ENCODE measurements around the gene CST3. TPM values are rescaled to one million over a fixed set of nuclear protein-coding genes. Genes with fewer than 3 reads are reported as not detected.

CST3 gene
- total RNA-seq, 1 donor from 2014 or later, result 50.1 TPM

- H3K27ac ChIP-seq (ENCODE audit: low read depth, low read length), result peak overlapping the region; percentile 49
- peak overlapping the region in 2 of 3 donors; percentile 15 to 47 for H3K9ac ChIP-seq (ENCODE audit: low read depth in 1 of 3, low read length in 3 of 3)
- no peaks in the 10 kb centered on the region for H3K27me3 ChIP-seq (ENCODE audit: control insufficient read depth in 3 of 3, insufficient read depth in 3 of 3, low read length in 3 of 3)
- H3K36me3 ChIP-seq (ENCODE audit: control insufficient read depth in 3 of 3, insufficient read depth in 3 of 3, low read length in 3 of 3), result no peaks in the 10 kb centered on the region
- peaks cover 24 to 40% (median 33%) of the 10 kb centered on the region in 3 donors for H3K4me1 ChIP-seq (ENCODE audit: control insufficient read depth in 3 of 3, insufficient read depth in 3 of 3, low read length in 3 of 3)
- H3K9me3 ChIP-seq (ENCODE audit: control insufficient read depth in 3 of 3, low read length in 3 of 3), result no peaks in the 10 kb centered on the region
- H3K4me3 ChIP-seq (ENCODE audit: low read length in 3 of 3), result no peak overlapping the region
Observed at GRCh38 chr20:23655491-23656211, 17.9 kb upstream of the CST3 start.

DNA sequence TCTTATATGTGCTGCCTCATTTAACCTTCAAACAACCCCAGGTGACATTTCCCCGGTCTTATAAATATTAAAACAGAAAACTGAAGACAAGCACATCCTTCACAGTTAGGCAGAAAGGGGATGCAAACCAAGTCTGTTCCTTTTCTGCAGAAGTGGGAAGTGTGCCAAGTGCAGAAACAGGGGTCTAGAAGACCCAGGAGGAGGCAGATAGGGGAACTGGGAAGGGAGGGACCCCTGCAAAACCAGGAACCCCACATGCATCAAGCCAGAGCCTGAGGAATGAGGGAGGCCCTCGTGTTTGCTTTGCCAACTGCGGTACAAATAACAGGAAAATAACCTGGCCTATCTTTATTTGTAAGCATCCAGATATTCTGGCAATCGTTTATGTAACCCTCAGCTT lies 17.0 kb upstream of the CST3 start:
- Histone ChIP-seq H3K9me3 (ENCODE audit: control insufficient read depth in 3 of 3, low read length in 3 of 3) (no peaks in the 10 kb centered on the region), H3K4me3 (ENCODE audit: low read length in 3 of 3) (no peak overlapping the region), H3K9ac (ENCODE audit: low read depth in 1 of 3, low read length in 3 of 3) (no peak overlapping the region), H3K36me3 (ENCODE audit: control insufficient read depth in 3 of 3, insufficient read depth in 3 of 3, low read length in 3 of 3) (no peaks in the 10 kb centered on the region), H3K27ac (ENCODE audit: low read depth, low read length) (no peak overlapping the region), H3K4me1 (ENCODE audit: control insufficient read depth in 3 of 3, insufficient read depth in 3 of 3, low read length in 3 of 3) (peaks cover 16 to 32% (median 23%) of the 10 kb centered on the region in 3 donors), H3K27me3 (ENCODE audit: control insufficient read depth in 3 of 3, insufficient read depth in 3 of 3, low read length in 3 of 3) (no peaks in the 10 kb centered on the region)

DNA sequence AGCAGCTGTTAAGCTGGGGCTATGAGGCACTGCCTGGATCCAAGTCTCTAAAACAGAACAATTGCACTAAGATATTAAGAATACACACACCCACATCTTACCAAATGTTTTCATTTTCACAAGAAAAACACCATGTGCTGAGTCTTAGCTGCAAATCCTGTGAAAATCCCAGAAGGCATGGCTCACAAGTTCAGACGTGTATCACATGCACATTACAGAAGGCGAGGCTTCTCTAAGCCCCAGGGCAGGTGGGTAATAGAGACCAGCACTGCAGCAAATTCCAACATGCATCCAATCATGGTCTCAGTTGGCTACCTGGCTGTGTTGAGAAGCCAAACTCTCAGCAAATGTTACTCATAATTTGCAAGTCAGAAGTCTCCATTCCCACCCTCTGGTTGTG lies 16.2 kb upstream of the CST3 start:
- Histone ChIP-seq H3K9ac (ENCODE audit: low read depth in 1 of 3, low read length in 3 of 3) (no peak overlapping the region), H3K27ac (ENCODE audit: low read depth, low read length) (no peak overlapping the region), H3K36me3 (ENCODE audit: control insufficient read depth in 3 of 3, insufficient read depth in 3 of 3, low read length in 3 of 3) (no peaks in the 10 kb centered on the region), H3K9me3 (ENCODE audit: control insufficient read depth in 3 of 3, low read length in 3 of 3) (no peaks in the 10 kb centered on the region), H3K4me3 (ENCODE audit: low read length in 3 of 3) (no peak overlapping the region), H3K27me3 (ENCODE audit: control insufficient read depth in 3 of 3, insufficient read depth in 3 of 3, low read length in 3 of 3) (no peaks in the 10 kb centered on the region), H3K4me1 (ENCODE audit: control insufficient read depth in 3 of 3, insufficient read depth in 3 of 3, low read length in 3 of 3) (peaks cover 12 to 28% (median 19%) of the 10 kb centered on the region in 3 donors)

GRCh38 chr20:23653400-23653938 lies 15.7 kb upstream of the CST3 start:
- Histone ChIP-seq H3K27me3 (ENCODE audit: control insufficient read depth in 3 of 3, insufficient read depth in 3 of 3, low read length in 3 of 3) (no peaks in the 10 kb centered on the region), H3K36me3 (ENCODE audit: control insufficient read depth in 3 of 3, insufficient read depth in 3 of 3, low read length in 3 of 3) (no peaks in the 10 kb centered on the region), H3K9me3 (ENCODE audit: control insufficient read depth in 3 of 3, low read length in 3 of 3) (no peaks in the 10 kb centered on the region), H3K4me3 (ENCODE audit: low read length in 3 of 3) (no peak overlapping the region), H3K27ac (ENCODE audit: low read depth, low read length) (no peak overlapping the region), H3K4me1 (ENCODE audit: control insufficient read depth in 3 of 3, insufficient read depth in 3 of 3, low read length in 3 of 3) (peaks cover 12 to 28% (median 19%) of the 10 kb centered on the region in 3 donors), H3K9ac (ENCODE audit: low read depth in 1 of 3, low read length in 3 of 3) (no peak overlapping the region)

DNA sequence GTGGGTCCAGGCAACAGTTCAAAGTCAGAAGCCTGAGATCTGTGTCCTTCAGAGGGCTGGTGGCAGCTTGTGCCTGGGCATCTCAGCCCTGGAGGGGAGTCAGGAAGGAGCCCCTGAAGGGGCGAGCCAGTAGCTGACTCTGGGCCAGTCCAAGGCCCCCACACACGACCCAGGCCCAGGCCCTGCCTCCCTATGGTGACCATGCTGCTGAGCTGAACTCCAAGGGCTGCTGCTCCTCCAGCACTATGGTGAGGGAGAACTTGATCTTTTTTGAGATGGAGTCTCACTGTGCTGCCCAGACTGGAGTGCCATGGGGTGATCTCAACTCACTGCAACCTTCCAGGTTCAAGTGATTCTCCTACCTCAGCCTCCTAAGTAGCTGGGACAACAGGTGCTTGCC lies 15.2 kb upstream of the CST3 start:
- Histone ChIP-seq H3K36me3 (ENCODE audit: control insufficient read depth in 3 of 3, insufficient read depth in 3 of 3, low read length in 3 of 3) (no peaks in the 10 kb centered on the region), H3K9ac (ENCODE audit: low read depth in 1 of 3, low read length in 3 of 3) (no peak overlapping the region), H3K27ac (ENCODE audit: low read depth, low read length) (no peak overlapping the region), H3K4me1 (ENCODE audit: control insufficient read depth in 3 of 3, insufficient read depth in 3 of 3, low read length in 3 of 3) (peaks cover 6 to 28% (median 19%) of the 10 kb centered on the region in 3 donors), H3K9me3 (ENCODE audit: control insufficient read depth in 3 of 3, low read length in 3 of 3) (no peaks in the 10 kb centered on the region), H3K4me3 (ENCODE audit: low read length in 3 of 3) (no peak overlapping the region), H3K27me3 (ENCODE audit: control insufficient read depth in 3 of 3, insufficient read depth in 3 of 3, low read length in 3 of 3) (no peaks in the 10 kb centered on the region)

DNA sequence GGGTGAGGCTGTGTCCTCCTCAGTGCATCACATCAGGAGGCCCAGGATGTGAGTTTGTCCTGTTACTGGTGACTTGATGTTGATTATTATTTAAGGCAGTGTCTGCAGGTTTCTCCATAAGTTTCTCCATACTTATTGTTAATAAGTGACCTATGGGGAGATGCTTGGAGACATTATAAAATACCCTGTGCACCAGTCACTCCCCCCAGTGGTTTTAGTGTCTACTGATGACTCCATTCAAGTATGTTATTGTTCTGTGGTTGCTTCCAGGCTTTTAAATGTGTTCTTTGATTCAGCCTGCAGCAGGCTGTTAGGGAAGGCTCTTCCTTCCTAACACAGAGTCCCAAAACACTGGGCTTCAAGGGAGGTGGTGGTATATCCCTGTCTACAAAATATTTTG lies 14.6 kb upstream of the CST3 start:
- H3K27ac ChIP-seq (ENCODE audit: low read depth, low read length), result no peak overlapping the region

DNA sequence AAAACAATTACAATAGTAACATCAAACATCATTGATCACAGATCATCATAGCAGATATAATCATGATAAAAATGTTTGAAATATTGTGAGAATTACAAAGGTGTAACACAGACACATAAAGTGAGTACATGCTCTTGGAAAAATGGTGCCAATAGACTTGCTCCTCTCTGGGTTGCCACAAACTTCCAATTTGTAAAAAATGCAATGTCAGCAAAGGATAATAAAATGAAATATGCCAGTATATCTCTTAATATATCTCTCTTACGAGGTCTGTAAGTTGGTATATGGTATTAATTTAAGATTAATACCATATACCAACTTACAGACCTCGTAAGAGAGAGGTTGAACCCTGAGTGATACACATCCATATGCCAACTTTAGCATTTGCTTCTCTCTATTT lies 13.4 kb upstream of the CST3 start:
- Histone ChIP-seq H3K9ac (ENCODE audit: low read depth in 1 of 3, low read length in 3 of 3) (no peak overlapping the region), H3K4me3 (ENCODE audit: low read length in 3 of 3) (no peak overlapping the region), H3K27ac (ENCODE audit: low read depth, low read length) (no peak overlapping the region), H3K36me3 (ENCODE audit: control insufficient read depth in 3 of 3, insufficient read depth in 3 of 3, low read length in 3 of 3) (no peaks in the 10 kb centered on the region), H3K4me1 (ENCODE audit: control insufficient read depth in 3 of 3, insufficient read depth in 3 of 3, low read length in 3 of 3) (peaks cover under 1 to 23% (median 18%) of the 10 kb centered on the region in 3 donors), H3K27me3 (ENCODE audit: control insufficient read depth in 3 of 3, insufficient read depth in 3 of 3, low read length in 3 of 3) (no peaks in the 10 kb centered on the region), H3K9me3 (ENCODE audit: control insufficient read depth in 3 of 3, low read length in 3 of 3) (no peaks in the 10 kb centered on the region)

More for the DNA sequence above, 14.6 kb upstream of the CST3 start:
- H3K27me3 ChIP-seq (ENCODE audit: control insufficient read depth in 3 of 3, insufficient read depth in 3 of 3, low read length in 3 of 3), result no peaks in the 10 kb centered on the region
- no peak overlapping the region for H3K9ac ChIP-seq (ENCODE audit: low read depth in 1 of 3, low read length in 3 of 3)
- H3K9me3 ChIP-seq (ENCODE audit: control insufficient read depth in 3 of 3, low read length in 3 of 3), result no peaks in the 10 kb centered on the region
- no peaks in the 10 kb centered on the region for H3K36me3 ChIP-seq (ENCODE audit: control insufficient read depth in 3 of 3, insufficient read depth in 3 of 3, low read length in 3 of 3)
- no peak overlapping the region for H3K4me3 ChIP-seq (ENCODE audit: low read length in 3 of 3)
- peaks cover 4 to 26% (median 19%) of the 10 kb centered on the region in 3 donors for H3K4me1 ChIP-seq (ENCODE audit: control insufficient read depth in 3 of 3, insufficient read depth in 3 of 3, low read length in 3 of 3)

DNA sequence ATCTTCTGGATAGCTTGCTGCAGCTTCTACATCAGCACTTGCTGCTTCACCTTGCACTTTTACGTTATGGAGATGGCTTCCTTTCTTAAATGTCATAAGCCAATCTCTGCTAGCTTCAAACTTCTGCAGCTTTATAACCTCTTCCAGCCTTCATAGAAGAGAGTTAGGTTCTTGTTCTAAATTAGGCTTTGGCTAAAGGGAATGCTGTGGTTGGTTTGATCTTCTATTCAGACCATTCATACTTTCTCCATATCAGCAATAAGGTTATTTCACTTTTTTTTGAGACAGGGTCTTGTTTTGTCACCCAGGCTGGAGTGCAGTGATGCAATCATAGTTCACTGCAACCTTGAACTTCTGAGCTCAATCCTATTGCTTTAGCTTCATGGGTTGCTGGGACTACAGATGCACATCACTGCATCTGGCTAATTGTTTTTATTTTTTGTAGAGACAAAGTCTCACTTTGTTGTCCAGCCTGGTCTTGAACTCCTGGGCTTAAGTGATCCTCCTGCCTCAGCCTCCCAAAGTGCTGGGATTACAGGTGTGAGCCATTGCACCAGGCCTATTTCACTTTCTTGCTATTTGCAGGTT lies 12.2 kb upstream of the CST3 start:
- H3K27ac ChIP-seq (ENCODE audit: low read depth, low read length), result no peak overlapping the region
- H3K27me3 ChIP-seq (ENCODE audit: control insufficient read depth in 3 of 3, insufficient read depth in 3 of 3, low read length in 3 of 3), result no peaks in the 10 kb centered on the region
- H3K4me1 ChIP-seq (ENCODE audit: control insufficient read depth in 3 of 3, insufficient read depth in 3 of 3, low read length in 3 of 3), result peaks cover 0 to 16% (median 11%) of the 10 kb centered on the region in 3 donors
- no peaks in the 10 kb centered on the region for H3K9me3 ChIP-seq (ENCODE audit: control insufficient read depth in 3 of 3, low read length in 3 of 3)
- no peak overlapping the region for H3K4me3 ChIP-seq (ENCODE audit: low read length in 3 of 3)
- no peaks in the 10 kb centered on the region for H3K36me3 ChIP-seq (ENCODE audit: control insufficient read depth in 3 of 3, insufficient read depth in 3 of 3, low read length in 3 of 3)
- H3K9ac ChIP-seq (ENCODE audit: low read depth in 1 of 3, low read length in 3 of 3), result no peak overlapping the region

DNA sequence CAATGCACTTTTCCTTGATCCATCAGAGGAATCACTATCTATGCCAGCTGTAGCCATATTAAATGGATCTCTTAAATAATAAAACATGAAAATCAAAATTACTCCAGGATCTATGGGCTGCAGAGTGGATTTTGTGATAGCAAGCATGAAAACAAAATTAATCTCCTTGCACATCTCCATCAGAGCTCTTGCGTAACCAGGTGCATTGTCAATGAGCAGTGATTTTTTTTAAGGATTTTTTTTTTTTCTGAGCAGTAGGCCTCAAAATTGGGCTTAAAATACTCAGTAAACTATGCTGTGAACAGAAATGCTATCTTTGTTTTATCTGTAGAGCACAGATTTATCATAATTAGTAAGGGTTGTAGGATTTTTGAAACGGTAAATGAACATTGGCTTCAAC lies 11.5 kb upstream of the CST3 start:
- Histone ChIP-seq H3K27me3 (ENCODE audit: control insufficient read depth in 3 of 3, insufficient read depth in 3 of 3, low read length in 3 of 3) (no peaks in the 10 kb centered on the region), H3K9me3 (ENCODE audit: control insufficient read depth in 3 of 3, low read length in 3 of 3) (no peaks in the 10 kb centered on the region), H3K27ac (ENCODE audit: low read depth, low read length) (no peak overlapping the region), H3K9ac (ENCODE audit: low read depth in 1 of 3, low read length in 3 of 3) (no peak overlapping the region), H3K36me3 (ENCODE audit: control insufficient read depth in 3 of 3, insufficient read depth in 3 of 3, low read length in 3 of 3) (no peaks in the 10 kb centered on the region), H3K4me3 (ENCODE audit: low read length in 3 of 3) (no peak overlapping the region), H3K4me1 (ENCODE audit: control insufficient read depth in 3 of 3, insufficient read depth in 3 of 3, low read length in 3 of 3) (peaks cover 0 to 9% (median 4%) of the 10 kb centered on the region in 3 donors)

DNA sequence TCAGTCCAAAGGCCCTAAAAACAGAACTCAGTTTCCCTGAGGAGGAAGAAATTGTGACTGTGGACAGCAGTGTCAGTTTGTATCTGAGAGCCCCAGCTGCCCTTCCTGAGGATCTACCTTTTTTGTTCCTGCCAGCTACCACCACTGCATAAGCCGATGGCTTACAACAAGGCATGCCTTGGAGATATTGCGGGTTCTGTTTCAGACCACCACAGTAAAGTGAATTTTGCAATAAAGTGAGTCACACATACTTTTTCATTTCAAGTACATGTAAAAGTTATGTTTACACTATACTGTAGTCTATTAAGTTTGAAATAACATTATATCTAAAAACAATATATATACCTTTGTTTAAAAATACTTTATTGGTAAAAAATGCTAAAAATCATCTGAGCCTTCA lies 9.6 kb upstream of the CST3 start:
- H3K9ac ChIP-seq (ENCODE audit: low read depth in 1 of 3, low read length in 3 of 3), result no peak overlapping the region

More for the DNA sequence above, 9.6 kb upstream of the CST3 start:
- no peak overlapping the region for H3K4me3 ChIP-seq (ENCODE audit: low read length in 3 of 3)
- no peaks in the 10 kb centered on the region for H3K36me3 ChIP-seq (ENCODE audit: control insufficient read depth in 3 of 3, insufficient read depth in 3 of 3, low read length in 3 of 3)
- H3K9me3 ChIP-seq (ENCODE audit: control insufficient read depth in 3 of 3, low read length in 3 of 3), result no peaks in the 10 kb centered on the region
- peaks cover 7 to 16% (median 8%) of the 10 kb centered on the region in 3 donors for H3K4me1 ChIP-seq (ENCODE audit: control insufficient read depth in 3 of 3, insufficient read depth in 3 of 3, low read length in 3 of 3)
- no peaks in the 10 kb centered on the region for H3K27me3 ChIP-seq (ENCODE audit: control insufficient read depth in 3 of 3, insufficient read depth in 3 of 3, low read length in 3 of 3)
- H3K27ac ChIP-seq (ENCODE audit: low read depth, low read length), result no peak overlapping the region
